Naive thymus-derived CD4-positive, alpha-beta T cell (primary cell): ENCODE results near the gene UBE2G1. TPM values are rescaled to one million over a fixed set of nuclear protein-coding genes. Genes with fewer than 3 reads are reported as not detected.
"Not testable (repeated sequence)": the region's sequence is repeated elsewhere in the genome, so short reads cannot be mapped to it uniquely, and the experiment has no call there.

Source experiments
- ATAC-seq: fragments of 150-1000 bp; cut with Tn5 transposase; 2 replicates; pipeline ENCODE4 v1.10.0; 2021; ENCODE audit warnings: mild to moderate bottlenecking, moderate library complexity
- CTCF ChIA-PET: fragments of 350-600 bp; sonication (Branson Sonifier 250); formaldehyde crosslinking; loops from one replicate; lab custom pipeline; 2021; ENCODE audit warnings: antibody characterized with exemption; lab: Charles Lee
- POLR2A ChIA-PET: fragments of 350-600 bp; sonication (Branson Sonifier 250); formaldehyde crosslinking; loops from one replicate; lab custom pipeline; 2021; ENCODE audit warnings: antibody characterized with exemption, inconsistent platforms; lab: Charles Lee
- DNase-seq, 9 donors: peaks; one replicate each; pipeline versions ENCODE4 v3.0.0 to v3.0.0-alpha.2; 2020 to 2022; ENCODE audit warnings: mixed read lengths in 1 of 9
- H3K27ac ChIP-seq: one replicate; pipeline ENCODE4 v1.7.0; 2013; ENCODE audit warnings: mild to moderate bottlenecking, low read depth, low read length, moderate library complexity
- H3K27me3 ChIP-seq, 2 donors: one replicate each; pipeline ENCODE4 v1.7.0; 2013; ENCODE audit warnings: low read length in 2 of 2, mild to moderate bottlenecking in 2 of 2, moderate library complexity in 2 of 2; ENCODE audit not compliant: control insufficient read depth in 2 of 2, insufficient read depth in 2 of 2
- H3K36me3 ChIP-seq, 3 experiments: 1 replicate in 2 of 3; 2 replicates in 1 of 3; pipeline ENCODE4 v1.7.0; 2013; ENCODE audit warnings: low read length in 3 of 3, mild to moderate bottlenecking in 3 of 3, moderate library complexity in 1 of 3; ENCODE audit not compliant: insufficient read depth in 3 of 3, control insufficient read depth in 2 of 3
- H3K4me1 ChIP-seq, 2 donors: one replicate each; pipeline ENCODE4 v1.7.0; 2013; ENCODE audit warnings: low read length in 2 of 2, mild to moderate bottlenecking in 2 of 2, moderate library complexity in 1 of 2; ENCODE audit not compliant: control insufficient read depth in 2 of 2, insufficient read depth in 2 of 2
- H3K4me3 ChIP-seq: 2 replicates; pipeline ENCODE4 v1.7.0; 2013; ENCODE audit warnings: mild to moderate bottlenecking, low read length
- H3K9me3 ChIP-seq, 3 experiments: 1 replicate in 2 of 3; 2 replicates in 1 of 3; pipeline ENCODE4 v1.7.0; 2013; ENCODE audit warnings: low read length in 3 of 3; ENCODE audit not compliant: control insufficient read depth in 2 of 3
- H3K27ac Mint-ChIP-seq, 9 donors: one replicate each; pipeline ENCODE4 v1.8.0; 2020 to 2022; ENCODE audit warnings: mixed read lengths in 9 of 9, mild to moderate bottlenecking in 8 of 9, moderate library complexity in 5 of 9, inconsistent platforms in 2 of 9
- H3K27me3 Mint-ChIP-seq, 5 donors: one replicate each; pipeline ENCODE4 v1.8.0; 2021 to 2022; ENCODE audit warnings: mixed read lengths in 5 of 5, mild to moderate bottlenecking in 1 of 5
- H3K36me3 Mint-ChIP-seq, 5 donors: one replicate each; pipeline ENCODE4 v1.8.0; 2020 to 2022; ENCODE audit warnings: mixed read lengths in 5 of 5, mild to moderate bottlenecking in 3 of 5, inconsistent platforms in 1 of 5
- H3K4me1 Mint-ChIP-seq, 7 donors: one replicate each; pipeline ENCODE4 v1.8.0; 2020 to 2022; ENCODE audit warnings: mixed read lengths in 7 of 7, mild to moderate bottlenecking in 3 of 7, inconsistent platforms in 1 of 7
- H3K4me3 Mint-ChIP-seq, 10 donors: one replicate each; pipeline ENCODE4 v1.8.0; 2020 to 2022; ENCODE audit warnings: mild to moderate bottlenecking in 10 of 10, mixed read lengths in 10 of 10, moderate library complexity in 6 of 10, inconsistent platforms in 2 of 10
- H3K9me3 Mint-ChIP-seq, 11 donors: one replicate each; pipeline ENCODE4 v1.8.0; 2020 to 2022; ENCODE audit warnings: mixed read lengths in 11 of 11, mild to moderate bottlenecking in 4 of 11, inconsistent platforms in 1 of 11, moderate library complexity in 1 of 11
- intact Hi-C, 2 donors: fragments of 100-400 bp; cut with micrococcal nuclease; formaldehyde crosslinking; loops; one replicate each; pipeline ENCODE4 v1.15.1; 2023
- polyA plus RNA-seq, 2 donors: library from polyadenylated mRNA; unstranded; fragments of 300-500 nt; fragmentation: Illumina TruSeq; gene quantifications; one replicate each; pipeline ENCODE4 v1.2.3, GENCODE V29; 2021
- total RNA-seq, 6 experiments: library from RNA in 5 of 6; stranded (reverse) in 5 of 6; gene quantifications; 1 replicate in 5 of 6; 2 replicates in 1 of 6; pipeline ENCODE4 v1.2.3 and lab custom pipeline; 2021 to 2026

UBE2G1 gene
- total and polyA plus RNA-seq, 7 experiments from 2014 or later: 50.1 to 68.9 (median 56.6) TPM

GRCh38 chr17:4261452-4261851 is 105.0 kb downstream of the UBE2G1 start:
- peak overlapping the region in 2 of 9 donors; percentile 13 to 97 for H3K27ac Mint-ChIP-seq
- Histone ChIP-seq H3K9me3 (no peaks in the 10 kb centered on the region), H3K27ac (no peak overlapping the region), H3K27me3 (no peaks in the 10 kb centered on the region), H3K4me1 (peaks cover 16 to 21% of the 10 kb centered on the region in 2 donors), H3K36me3 (peaks cover 0 to 15% (median 0%) of the 10 kb centered on the region in 3 experiments), H3K4me3 (no peak overlapping the region)
- ChIA-PET POLR2A (no interaction called here), CTCF (interaction anchor here (0.7 to 0.8 kb wide), 2 partner anchors 10 to 12 kb away, joined by 3 read pairs; no protein-coding TSS in a partner anchor)
- no peak for ATAC-seq
- H3K27me3 Mint-ChIP-seq: no peaks in the 10 kb centered on the region
- no peak for DNase-seq
- H3K9me3 Mint-ChIP-seq: peaks cover 0 to 6% (median 0%) of the 10 kb centered on the region in 11 donors
- intact Hi-C loops: loop anchor here (5.0 kb wide), 4 partner anchors 44 to 1924 kb away; partner anchors contain the start of genes CTNS (in 1 of the 2), DERL2 (in 1 of the 2), MIS12 (in 1 of the 2) and SGSM2 (in 1 of the 2)
- peaks cover 37 to 66% (median 56%) of the 10 kb centered on the region in 7 donors for H3K4me1 Mint-ChIP-seq
- peak overlapping the region in 9 of 10 donors; percentile 8 to 91 (median 55) for H3K4me3 Mint-ChIP-seq
- H3K36me3 Mint-ChIP-seq: peaks cover 5 to 50% (median 17%) of the 10 kb centered on the region in 5 donors

GRCh38 chr17:4258867-4259266 is 107.6 kb downstream of the UBE2G1 start:
- no peak overlapping the region for H3K4me3 Mint-ChIP-seq
- POLR2A ChIA-PET: interaction anchor here (0.6 to 1.3 kb wide), 2 partner anchors 12 to 1056 kb away, joined by 3 to 4 read pairs; no protein-coding TSS in a partner anchor
- Histone ChIP-seq H3K36me3 (peaks cover 0 to 15% (median 0%) of the 10 kb centered on the region in 3 experiments), H3K9me3 (no peaks in the 10 kb centered on the region), H3K27ac (no peak overlapping the region), H3K4me1 (peaks cover 11 to 14% of the 10 kb centered on the region in 2 donors), H3K4me3 (no peak overlapping the region), H3K27me3 (no peaks in the 10 kb centered on the region)
- CTCF ChIA-PET: interaction anchor here (0.6 to 0.9 kb wide), 2 partner anchors 9 to 160 kb away, joined by 4 to 5 read pairs; no protein-coding TSS in a partner anchor
- H3K27ac Mint-ChIP-seq: no peak overlapping the region
- peaks cover 30 to 66% (median 50%) of the 10 kb centered on the region in 7 donors for H3K4me1 Mint-ChIP-seq
- no peaks in the 10 kb centered on the region for H3K27me3 Mint-ChIP-seq
- peaks cover 0 to 6% (median 0%) of the 10 kb centered on the region in 11 donors for H3K9me3 Mint-ChIP-seq
- ATAC-seq (no peak), DNase-seq (no peak)
- intact Hi-C loops: no loop called here
- H3K36me3 Mint-ChIP-seq: peaks cover 5 to 56% (median 27%) of the 10 kb centered on the region in 5 donors

- H3K27ac ChIP-seq: no peak overlapping the region
- Mint-ChIP-seq H3K9me3 (peaks cover 0 to 6% (median 0%) of the 10 kb centered on the region in 11 donors), H3K36me3 (peaks cover 5 to 55% (median 29%) of the 10 kb centered on the region in 5 donors), H3K27ac (peak overlapping the region in 5 of 9 donors; percentile 4 to 49 (median 16)), H3K4me1 (peaks cover 29 to 66% (median 52%) of the 10 kb centered on the region in 7 donors), H3K4me3 (no peak overlapping the region), H3K27me3 (no peaks in the 10 kb centered on the region)
- ChIA-PET CTCF (no interaction called here), POLR2A (no interaction called here)
- ATAC-seq (no peak), DNase-seq (no peak)
- peaks cover 0 to 4% of the 10 kb centered on the region in 2 donors for H3K4me1 ChIP-seq
- peaks cover 0 to 7% (median 0%) of the 10 kb centered on the region in 3 experiments for H3K36me3 ChIP-seq
- H3K27me3 ChIP-seq: no peaks in the 10 kb centered on the region
- no peak overlapping the region for H3K4me3 ChIP-seq
- intact Hi-C loops: no loop called here
- H3K9me3 ChIP-seq: no peaks in the 10 kb centered on the region
These were observed 109.5 kb downstream of the UBE2G1 start for GRCh38 chr17:4256952-4257351.

- H3K4me1 Mint-ChIP-seq: peaks cover 29 to 62% (median 47%) of the 10 kb centered on the region in 7 donors
- H3K4me3 ChIP-seq, H3K4me1 ChIP-seq, CTCF ChIA-PET, H3K27me3 ChIP-seq, DNase-seq, H3K27ac ChIP-seq, H3K9me3 Mint-ChIP-seq, intact Hi-C loops, H3K36me3 ChIP-seq, H3K9me3 ChIP-seq, H3K27me3 Mint-ChIP-seq, ATAC-seq, H3K4me3 Mint-ChIP-seq: not testable (repeated sequence)
- peak overlapping the region in 2 of 9 donors; percentile 9 to 57 for H3K27ac Mint-ChIP-seq
- POLR2A ChIA-PET: interaction anchor here (1.6 kb wide), 1 partner anchor 8 kb away, joined by 4 read pairs; the partner anchor contains the start of gene ANKFY1
- peaks cover 5 to 42% (median 27%) of the 10 kb centered on the region in 5 donors for H3K36me3 Mint-ChIP-seq
These were observed 111.2 kb downstream of the UBE2G1 start for GRCh38 chr17:4255271-4255670.

- Histone ChIP-seq H3K36me3 (peaks cover 0 to 12% (median 0%) of the 10 kb centered on the region in 3 experiments), H3K27ac (no peak overlapping the region), H3K27me3 (no peaks in the 10 kb centered on the region), H3K4me3 (no peak overlapping the region), H3K4me1 (peaks cover 6% of the 10 kb centered on the region in 2 donors), H3K9me3 (no peaks in the 10 kb centered on the region)
- ChIA-PET POLR2A (interaction anchor here (0.7 kb wide), 1 partner anchor 72 kb away, joined by 3 read pairs; no protein-coding TSS in a partner anchor), CTCF (interaction anchor here (0.6 to 2.0 kb wide), 6 partner anchors 8 to 35 kb away, joined by 3 to 5 read pairs (median 3); no protein-coding TSS in a partner anchor)
- H3K36me3 Mint-ChIP-seq: peaks cover 0 to 18% (median 14%) of the 10 kb centered on the region in 5 donors
- no peak overlapping the region for H3K27ac Mint-ChIP-seq
- peaks cover 25 to 70% (median 49%) of the 10 kb centered on the region in 7 donors for H3K4me1 Mint-ChIP-seq
- DNase-seq (no peak), ATAC-seq (no peak)
- peaks cover 0 to 1% (median 0%) of the 10 kb centered on the region in 11 donors for H3K9me3 Mint-ChIP-seq
- no peak overlapping the region for H3K4me3 Mint-ChIP-seq
- intact Hi-C loops: no loop called here
- no peaks in the 10 kb centered on the region for H3K27me3 Mint-ChIP-seq
These were observed 115.6 kb downstream of the UBE2G1 start for GRCh38 chr17:4250887-4251286.

- peaks cover 27 to 69% (median 59%) of the 10 kb centered on the region in 7 donors for H3K4me1 Mint-ChIP-seq
- peaks cover 0 to 1% (median 0%) of the 10 kb centered on the region in 11 donors for H3K9me3 Mint-ChIP-seq
- DNase-seq: peak in 2 of 9 donors; percentile 12 to 17
- Histone ChIP-seq H3K27me3 (no peaks in the 10 kb centered on the region), H3K4me3 (no peak overlapping the region), H3K36me3 (peaks cover 0 to 12% (median 0%) of the 10 kb centered on the region in 3 experiments), H3K9me3 (no peaks in the 10 kb centered on the region), H3K4me1 (peaks cover 6% of the 10 kb centered on the region in 2 donors), H3K27ac (no peak overlapping the region)
- CTCF ChIA-PET: interaction anchor here (0.8 to 2.0 kb wide), 4 partner anchors 9 to 33 kb away, joined by 3 to 5 read pairs (median 3); no protein-coding TSS in a partner anchor
- POLR2A ChIA-PET: interaction anchor here (0.5 to 1.1 kb wide), 2 partner anchors 14 to 47 kb away, joined by 3 to 5 read pairs; no protein-coding TSS in a partner anchor
- H3K36me3 Mint-ChIP-seq: peaks cover 0 to 15% (median 8%) of the 10 kb centered on the region in 5 donors
- no peak for ATAC-seq
- H3K27ac Mint-ChIP-seq: peak overlapping the region in 5 of 9 donors; percentile 0 to 63 (median 14)
- no peaks in the 10 kb centered on the region for H3K27me3 Mint-ChIP-seq
- intact Hi-C loops: no loop called here
- H3K4me3 Mint-ChIP-seq: peak overlapping the region in 2 of 10 donors; percentile 0 to 24
These were observed 116.9 kb downstream of the UBE2G1 start for GRCh38 chr17:4249452-4250029.
